HG02588 (cell line): ENCODE measurements around the gene TSHZ2.
"Not testable (repeated sequence)": the region's sequence is repeated elsewhere in the genome, so short reads cannot be mapped to it uniquely, and the experiment has no call there.

ENCODE experiments used
- ATAC-seq: cut with Tn5 transposase; IDR thresholded peaks from one replicate; pipeline ENCODE4 v1.9.1; 2021; ENCODE audit warnings: mild to moderate bottlenecking, moderate library complexity; ENCODE audit not compliant: unreplicated experiment

Gene TSHZ2

DNA sequence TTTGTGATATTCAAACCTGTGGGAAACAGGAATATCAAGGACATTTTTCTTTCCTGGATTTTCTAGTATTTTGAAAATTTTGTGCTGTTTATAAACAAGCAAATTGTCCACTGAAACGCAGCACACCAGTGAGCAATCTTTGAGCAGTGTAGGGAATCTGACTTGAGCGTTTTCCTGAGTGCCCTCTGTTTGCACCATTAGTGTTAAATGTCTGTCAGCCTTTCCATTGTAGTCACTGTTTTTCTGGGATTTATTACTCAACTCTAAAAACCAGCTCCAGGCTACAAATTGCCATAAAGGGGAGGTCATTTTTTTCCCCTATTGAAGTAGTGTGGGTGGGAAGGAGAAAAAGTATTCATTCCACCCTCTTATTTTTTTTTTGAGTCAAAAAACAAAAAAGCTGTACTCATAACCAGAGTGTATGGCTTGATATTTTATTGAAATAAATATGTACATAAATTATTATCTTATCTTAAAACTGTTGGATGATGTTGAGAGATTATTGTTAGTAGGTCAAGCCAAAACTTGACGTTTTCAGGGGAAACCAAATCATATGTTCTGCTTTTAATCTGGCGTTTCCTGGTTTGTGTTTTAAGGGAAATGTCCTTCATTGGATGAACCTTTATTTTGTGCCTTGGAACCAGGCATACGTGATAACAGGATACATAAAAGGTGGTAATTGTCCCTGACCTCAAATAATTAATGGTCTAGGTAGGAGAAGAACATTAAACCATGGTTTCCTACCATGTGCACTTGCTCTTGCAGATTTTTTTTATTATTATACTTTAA is 51.8 kb downstream of the TSHZ2 start:
- no peak for ATAC-seq

DNA sequence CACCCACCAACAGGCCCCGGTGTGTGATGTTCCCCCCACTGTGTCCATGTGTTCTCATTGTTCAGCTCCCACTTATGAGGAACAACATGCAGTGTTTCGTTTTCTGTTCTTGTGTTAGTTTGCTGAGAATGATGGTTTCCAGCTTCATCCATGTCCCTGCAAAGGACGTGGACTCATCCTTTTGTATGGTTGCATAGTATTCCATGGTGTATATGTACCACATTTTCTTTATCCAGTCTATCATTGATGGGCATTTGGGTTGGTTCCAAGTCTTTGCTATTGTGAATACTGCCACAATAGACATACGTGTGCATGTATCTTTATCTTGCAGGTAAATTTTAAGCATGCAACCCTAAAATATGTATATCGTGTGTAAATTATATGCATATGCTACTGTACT is 52.5 kb downstream of the TSHZ2 start:
- not testable (repeated sequence) for ATAC-seq

DNA sequence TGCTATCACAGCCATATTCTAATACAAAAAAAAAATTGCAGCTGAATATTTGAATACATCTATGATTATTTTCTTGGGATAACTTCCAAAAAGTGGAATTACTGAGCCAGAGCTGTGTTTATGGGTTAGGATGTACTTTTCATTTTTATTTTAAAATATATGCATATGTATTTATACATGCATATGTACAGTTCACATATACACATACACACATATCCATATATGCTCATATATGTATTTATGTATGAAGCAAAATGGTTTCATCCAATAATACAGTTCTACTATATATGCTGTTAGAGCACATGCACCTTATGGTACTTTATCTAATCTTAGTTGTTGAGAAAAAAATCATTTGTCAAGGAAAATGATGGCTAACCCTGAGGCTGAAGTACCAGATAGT is 54.9 kb downstream of the TSHZ2 start:
- no peak for ATAC-seq

DNA sequence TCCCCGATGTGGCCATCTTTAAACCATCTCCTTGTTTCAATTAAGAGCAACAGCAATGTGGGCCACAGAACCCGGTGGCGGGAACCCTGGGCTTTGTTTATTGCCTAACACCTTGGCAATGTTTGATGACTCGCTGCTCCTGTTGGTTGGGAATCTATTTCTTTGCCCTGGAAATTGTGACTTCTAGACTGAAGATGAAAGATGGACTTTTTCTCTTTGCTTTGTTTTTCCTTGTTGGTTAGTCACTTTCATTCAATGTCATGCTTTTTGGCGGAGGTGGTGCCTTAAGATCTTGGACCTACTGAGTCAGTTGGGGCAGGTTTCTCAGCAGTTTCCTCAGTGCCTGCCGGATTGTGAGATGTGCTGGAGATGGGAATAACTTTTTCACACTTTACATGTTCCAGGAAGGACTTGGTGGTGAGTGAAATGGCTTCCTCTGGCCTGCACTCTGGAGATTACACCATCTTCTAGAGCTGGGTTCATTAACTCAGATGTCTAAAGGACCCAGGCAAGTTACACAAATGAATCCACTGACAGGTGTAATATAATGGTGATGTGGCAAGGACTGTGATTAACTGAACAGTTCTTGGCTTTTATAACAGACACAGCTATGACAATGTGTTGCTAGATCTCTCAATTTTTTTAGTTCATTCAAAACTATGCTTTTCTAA is 56.3 kb downstream of the TSHZ2 start:
- no peak for ATAC-seq

DNA sequence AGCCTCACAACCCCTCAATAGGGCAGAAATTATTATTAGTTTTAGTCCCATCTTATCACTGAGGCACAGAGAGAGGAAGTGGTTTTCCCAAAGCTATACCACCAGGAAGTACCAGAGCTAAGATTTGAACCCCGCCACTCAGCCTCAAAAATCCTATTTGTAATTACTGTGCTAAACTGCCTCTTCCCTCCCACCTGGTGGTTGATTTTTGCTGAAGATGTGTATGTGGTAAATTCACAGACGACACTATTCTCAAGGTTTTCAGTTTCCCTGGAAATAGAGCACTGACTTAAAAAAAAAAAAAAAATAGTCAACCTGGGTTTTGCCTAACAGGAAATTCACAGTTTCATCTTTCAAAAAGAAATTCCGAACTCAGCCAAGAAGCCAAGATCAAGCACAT is 57.9 kb downstream of the TSHZ2 start:
- ATAC-seq: no peak

DNA sequence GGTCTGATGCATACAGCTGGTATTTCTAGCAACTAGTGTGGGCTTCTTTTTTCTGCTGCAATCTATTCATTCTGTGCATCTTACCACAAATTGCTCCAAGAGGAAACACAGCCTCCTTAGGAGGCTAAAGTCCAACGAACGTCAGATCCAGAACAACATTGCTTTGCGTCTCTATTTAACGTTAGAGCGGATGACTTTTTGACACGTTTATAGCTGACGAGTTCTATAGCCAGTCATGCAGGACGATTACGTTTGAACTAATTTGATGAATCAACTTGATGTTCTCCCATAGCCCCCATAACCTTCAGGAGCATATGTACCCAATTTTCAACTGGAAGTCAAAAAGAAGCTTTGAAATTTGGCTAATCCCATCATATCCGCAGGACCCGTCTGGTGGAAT is 59.9 kb downstream of the TSHZ2 start:
- no peak for ATAC-seq

DNA sequence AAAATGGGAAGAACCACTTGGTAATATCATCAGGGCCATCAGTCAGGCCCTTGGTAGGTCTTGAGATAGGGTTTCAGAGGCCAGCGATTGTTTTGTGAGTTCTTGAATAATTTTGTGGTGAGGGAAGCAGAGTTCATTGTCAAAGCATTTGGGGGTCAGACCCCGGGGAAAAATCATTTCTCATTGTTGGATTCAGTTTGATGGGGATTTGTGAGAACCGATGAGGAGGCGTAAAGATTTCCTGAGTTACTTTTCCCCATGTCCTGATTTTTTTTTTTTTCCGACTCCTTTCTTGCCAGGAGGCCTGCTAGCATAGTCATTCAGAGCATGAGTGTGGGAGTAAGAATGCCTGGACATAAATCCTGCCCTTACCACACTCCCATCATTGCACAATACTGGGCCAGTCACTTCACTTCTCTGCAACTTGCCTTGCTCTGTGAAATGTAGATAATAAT is 60.3 kb downstream of the TSHZ2 start:
- no peak for ATAC-seq

DNA sequence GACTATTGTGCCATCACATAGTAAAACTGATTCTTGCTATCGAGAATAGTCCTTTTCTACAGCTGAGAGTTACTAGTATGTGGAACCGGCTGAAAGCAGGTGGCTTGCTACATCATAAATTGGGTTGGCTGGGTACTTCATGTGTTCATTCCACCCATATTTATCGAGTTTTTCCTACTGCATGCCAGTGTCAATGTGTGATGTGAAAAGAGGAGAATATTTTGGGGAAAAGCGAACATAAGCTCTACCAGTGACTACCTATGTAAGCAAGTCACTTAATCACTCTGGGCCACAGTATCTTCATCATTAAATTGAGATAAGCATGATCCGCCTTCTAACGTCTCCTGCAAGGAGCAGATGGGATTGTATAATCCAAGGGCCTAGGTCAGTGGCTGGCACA is 61.0 kb downstream of the TSHZ2 start:
- no peak for ATAC-seq

DNA sequence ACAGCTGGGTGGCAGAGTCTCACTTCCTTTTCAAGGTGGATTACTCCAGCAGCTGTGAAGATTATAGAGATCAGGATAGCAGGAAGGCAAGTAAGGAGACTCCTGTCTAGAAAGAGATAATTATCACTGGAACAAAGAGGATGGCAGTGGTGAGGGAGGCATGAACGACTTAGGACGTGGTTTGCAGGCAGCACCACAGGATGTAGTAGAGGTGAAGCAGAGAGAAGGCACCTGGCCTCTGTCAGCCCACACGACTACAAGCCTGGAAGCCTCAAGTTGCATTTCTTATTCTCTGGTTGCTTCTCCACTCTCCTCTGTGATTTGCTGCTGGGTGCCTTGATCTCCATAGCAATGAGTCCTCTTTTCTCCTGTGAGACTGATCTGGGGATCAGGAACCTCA is 62.7 kb downstream of the TSHZ2 start:
- no peak for ATAC-seq

DNA sequence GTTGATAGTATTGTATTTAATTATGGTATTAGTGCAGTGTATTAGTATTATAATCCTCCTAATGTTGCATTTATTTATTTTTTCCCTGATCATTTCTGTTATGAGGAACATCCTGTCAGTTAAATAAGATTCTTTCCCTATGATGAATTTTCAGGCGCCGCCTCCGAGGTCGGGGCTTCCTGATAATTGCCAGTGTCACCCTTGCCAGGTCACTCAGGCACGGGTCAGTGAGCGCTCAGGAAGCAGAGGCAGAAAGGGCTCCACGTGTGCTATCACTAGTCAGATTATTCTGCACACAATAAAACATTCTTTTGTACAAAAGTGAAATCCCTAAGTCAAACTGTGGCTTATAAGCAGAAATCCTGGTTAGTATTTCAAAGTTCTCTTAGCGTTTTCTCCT is 64.8 kb downstream of the TSHZ2 start:
- ATAC-seq: no peak

DNA sequence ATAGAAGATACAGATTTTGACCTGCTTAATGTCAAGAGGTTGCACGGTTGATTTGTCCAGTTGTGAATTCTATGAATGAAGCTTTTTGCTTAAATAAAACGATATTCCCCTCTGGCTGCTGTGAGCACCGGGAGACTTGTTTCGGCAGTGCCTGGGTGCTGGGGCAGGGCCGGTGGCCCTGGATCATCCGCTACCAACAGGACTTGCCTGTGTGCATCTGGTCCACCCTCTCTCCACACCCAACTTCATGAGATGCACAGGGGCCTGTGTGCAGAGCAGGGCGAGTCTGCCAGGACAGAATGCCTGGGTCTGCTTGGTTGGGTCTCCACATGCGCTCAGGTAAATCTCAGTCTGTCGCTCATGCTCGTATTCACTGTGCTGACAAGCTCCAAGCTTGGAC is 65.5 kb downstream of the TSHZ2 start:
- no peak for ATAC-seq

DNA sequence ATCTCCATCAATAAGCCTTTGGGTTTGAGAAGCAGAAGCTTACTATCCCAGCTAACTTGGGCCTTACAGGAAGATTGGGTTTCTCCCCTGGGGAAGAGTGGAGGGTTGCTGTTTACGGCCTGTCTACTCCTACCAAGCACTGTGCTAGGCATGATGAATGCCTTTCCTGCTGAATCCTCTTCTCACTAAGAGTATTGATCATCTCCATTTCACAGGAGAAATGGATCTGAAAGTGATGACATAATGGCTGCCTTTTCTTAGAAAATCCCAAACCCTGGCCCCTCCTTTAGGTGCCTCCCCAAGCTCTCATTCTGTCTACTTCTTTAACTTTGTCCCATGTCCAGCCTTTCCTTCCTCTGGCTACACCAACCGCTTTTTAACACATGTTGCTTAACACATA is 66.1 kb downstream of the TSHZ2 start:
- no peak for ATAC-seq

DNA sequence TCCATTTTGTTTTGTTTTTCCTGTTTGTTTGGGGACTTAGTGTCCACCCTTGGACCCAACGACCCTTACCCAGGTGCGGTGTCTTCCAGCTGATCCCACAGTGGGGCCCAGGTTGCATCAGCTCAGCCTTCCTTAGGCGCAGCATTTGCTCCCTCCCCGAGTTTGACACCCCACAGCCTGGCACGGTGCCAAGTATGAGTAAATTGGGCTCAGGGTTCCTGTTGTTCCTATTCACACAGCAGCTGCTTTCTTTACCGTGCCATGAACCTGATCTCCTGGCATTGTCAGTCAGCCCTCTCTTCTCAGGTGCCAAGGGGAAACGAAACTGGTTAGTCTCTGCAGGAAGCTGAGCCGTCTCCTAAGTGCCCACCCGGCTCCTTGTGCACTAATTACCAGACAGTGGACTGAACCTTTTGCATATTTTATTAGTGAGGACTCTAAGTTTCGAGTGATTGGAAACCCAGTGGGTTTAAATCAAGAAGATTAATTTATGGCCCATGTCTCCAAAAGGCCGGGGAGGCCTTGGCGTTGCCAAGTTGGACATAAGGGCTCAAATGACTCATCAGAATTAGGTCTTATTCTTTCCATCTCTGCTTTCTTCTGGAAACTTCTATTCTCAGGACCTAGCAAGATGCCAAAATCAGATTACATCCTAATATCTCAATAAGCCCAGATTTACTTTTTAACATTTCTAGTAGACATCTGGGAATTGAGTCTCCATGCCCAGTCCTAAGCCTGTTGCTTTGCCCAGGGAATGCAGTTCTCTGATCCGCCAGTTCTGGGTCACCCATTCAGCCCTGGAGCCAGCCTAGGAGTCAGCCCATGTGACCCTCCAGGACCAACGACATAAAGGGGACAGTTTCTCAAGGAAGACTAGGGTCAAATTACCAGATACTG is 68.8 kb downstream of the TSHZ2 start:
- no peak for ATAC-seq

DNA sequence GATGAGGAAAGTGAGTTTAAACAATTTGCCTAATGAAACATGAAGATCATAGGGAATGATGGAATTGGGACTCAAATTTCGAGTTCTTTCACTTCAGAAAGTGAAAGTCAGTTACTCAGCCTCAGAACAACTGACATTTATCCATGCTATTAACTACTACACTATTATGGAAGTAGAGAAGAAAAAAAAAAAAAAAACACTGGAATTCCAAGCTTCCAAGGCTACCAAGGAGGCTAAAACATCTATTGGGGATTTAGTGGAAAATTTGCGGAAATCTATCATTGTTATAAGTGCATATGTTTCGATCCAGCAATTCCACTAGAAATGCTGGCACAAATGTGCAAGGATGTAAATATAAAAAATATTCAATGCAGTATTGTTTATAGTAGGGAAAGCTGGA is 70.4 kb downstream of the TSHZ2 start:
- ATAC-seq: no peak

DNA sequence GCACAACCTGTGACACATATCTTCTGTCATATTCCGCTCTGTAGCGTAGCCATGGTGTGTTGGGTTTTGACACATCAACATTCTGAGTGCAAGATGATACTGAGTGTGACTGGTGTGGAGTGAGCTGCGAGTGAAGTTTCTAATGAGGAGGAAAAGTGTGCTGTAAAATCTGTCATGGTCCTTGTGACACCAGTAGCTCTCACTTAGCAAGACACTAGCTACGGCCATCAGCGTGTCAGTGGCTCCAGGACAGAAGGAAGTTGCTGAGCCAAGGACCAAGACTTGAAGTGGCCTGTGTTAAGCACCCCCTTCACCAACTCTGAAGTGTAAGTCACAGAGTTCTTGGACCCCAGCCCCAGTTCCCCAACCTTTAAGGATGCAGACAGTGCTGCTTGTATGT is 72.1 kb downstream of the TSHZ2 start:
- no peak for ATAC-seq

DNA sequence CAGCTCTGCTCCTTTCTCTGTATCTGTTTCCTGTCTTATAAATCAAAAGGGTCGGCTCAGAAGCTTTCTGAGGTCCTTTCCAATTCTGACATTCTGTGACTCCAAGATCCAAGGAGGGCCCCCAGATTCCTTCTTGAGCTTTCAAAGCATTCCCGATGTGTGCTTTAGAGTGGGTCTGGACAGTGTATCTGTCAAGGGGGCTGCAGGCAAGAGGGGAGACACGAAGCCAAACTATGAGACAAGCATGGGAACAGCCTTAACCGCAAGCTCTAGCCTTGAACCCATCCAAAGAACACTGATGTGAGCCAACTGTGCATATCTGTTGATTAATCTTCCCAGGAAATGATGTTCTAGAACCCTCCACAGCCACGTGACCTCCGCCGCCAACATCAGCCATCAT is 73.8 kb downstream of the TSHZ2 start:
- ATAC-seq: no peak

DNA sequence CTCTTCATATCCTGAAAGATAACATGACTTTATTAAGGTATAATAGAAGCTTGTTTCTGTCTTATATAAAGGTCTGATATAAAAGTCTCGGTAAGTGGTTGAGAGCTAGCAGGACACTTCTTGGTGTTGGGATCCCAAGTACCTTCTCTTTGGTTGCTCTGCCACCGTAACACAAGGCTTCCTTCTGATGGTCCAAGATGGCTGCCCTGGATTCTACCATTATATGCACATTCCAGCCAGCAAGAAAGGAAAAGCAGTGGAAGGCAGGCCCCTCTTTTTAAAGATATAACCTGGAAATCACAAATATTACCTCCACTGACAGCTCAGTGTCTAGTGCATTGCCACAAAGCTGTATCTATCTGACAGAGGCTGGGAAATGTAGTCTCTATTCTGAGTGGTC is 75.0 kb downstream of the TSHZ2 start:
- ATAC-seq: no peak

DNA sequence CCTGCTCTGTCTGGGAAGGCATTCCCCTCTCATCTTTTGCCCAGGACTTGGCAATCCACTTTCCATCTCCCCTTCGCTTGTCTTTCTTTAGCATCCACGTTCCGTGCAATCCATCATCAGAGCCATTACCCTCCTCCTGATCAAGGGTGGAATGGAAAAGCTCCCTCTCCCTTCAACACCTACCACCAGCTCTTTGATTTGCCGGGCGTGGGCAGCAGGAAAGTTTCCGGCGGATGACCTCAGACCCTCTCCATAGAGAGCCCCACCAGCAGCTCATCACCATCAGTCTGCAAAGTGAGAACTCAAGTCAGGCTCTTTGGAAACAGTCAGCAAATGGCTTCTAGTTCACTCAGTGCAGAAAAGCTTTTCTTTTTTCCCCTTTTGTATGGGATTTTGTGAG is 76.2 kb downstream of the TSHZ2 start:
- ATAC-seq: no peak

DNA sequence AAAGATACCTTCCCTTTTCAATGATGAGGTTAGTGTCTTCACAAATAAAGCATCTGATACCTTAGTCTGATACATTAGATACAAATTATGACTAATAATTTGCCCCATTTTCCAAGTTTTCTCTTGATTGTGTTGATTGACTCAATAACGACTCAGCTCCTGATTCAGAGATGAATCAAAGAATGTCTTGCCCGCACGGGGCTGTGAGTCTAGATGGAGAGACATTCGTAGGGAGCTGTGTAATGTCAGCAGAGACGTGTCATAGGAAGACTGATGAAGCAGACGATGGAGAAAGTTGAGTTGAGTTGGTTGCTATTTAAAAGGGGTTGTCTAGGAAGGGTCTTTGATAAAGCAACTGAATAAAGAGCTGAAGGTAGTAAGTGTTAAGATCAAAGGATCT is 78.2 kb downstream of the TSHZ2 start:
- no peak for ATAC-seq

DNA sequence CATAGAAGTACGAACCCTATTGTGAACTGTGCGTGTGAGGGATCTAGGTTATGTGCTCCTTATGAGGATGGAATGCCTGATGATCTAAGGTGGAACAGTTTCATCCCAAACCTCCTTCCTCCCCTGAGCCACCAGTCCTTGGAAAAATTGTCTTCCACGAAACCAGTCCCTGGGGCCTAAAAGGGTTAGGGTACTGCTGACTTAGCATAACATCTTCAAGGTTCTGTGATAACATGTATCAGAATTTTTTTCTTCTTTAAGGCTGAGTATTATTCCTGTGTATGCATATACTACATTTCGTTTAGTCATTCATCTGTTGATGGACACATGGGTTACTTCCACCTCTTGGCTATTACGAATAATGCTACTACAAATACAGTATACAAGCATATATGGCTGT is 80.2 kb downstream of the TSHZ2 start:
- ATAC-seq: no peak

DNA sequence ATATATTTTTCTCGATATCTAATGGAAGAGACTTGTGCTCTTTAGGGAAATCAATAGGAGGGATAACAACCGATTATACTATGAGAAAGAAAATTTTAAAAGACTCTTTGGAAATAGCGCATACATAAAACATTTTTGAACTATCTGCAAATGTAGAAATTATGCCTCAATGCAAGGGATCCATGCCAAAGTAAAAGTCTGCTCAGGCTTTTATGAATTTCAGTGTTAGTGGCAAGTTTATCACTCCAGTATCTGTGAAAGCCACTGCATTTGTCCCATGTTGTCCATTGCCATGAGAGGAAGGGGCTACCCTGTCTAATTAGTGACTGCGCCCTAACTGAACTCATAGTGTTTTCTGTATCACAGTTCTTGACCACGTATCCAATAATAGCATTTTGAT is 81.4 kb downstream of the TSHZ2 start:
- ATAC-seq: no peak
